ENCODE measurements around the gene CELSR1.

DNA sequence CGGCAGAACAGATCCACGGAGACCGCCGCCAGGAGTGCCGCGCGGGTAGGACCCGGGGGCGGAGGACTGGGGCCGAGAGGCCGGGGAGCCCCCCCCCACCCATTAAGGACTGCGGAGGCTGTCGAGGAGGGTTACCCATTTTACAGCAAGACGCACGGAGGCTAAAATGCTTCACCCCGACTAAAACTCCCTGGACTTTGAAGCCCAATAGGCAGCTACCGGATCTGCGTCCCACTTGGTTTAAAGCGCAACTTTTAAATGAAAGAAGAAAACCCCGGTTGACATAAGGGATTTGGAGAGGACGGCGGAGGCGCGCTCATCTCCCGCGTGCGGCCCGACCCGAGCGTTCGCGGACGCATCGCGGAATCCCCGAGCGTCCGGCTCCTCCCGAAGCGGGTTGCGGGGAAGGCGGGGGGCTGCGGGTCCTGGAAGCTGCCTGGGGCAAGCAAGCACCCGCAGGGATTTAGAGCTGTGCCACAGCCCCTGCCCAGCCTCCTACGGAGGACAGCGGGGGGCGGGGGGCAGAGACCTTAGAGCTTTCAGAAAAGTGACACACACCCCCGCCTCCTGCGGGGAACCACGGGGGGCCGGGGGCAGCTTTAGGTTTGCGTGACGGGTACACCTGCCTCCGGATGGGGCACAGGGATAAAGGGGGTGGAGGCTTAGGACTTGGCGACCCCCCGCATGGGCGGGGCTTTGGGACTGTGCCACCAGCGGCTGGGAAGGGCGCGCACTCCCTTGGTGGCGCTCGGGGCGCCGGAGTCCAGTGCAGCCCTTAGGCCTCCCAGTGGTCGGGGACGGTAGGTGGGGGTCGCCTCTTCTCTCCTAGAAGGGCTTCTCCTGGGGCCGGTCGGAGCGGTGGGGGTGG lies 760 bp upstream of the CELSR1 start:
- TF ChIP-seq, protein P1, sequence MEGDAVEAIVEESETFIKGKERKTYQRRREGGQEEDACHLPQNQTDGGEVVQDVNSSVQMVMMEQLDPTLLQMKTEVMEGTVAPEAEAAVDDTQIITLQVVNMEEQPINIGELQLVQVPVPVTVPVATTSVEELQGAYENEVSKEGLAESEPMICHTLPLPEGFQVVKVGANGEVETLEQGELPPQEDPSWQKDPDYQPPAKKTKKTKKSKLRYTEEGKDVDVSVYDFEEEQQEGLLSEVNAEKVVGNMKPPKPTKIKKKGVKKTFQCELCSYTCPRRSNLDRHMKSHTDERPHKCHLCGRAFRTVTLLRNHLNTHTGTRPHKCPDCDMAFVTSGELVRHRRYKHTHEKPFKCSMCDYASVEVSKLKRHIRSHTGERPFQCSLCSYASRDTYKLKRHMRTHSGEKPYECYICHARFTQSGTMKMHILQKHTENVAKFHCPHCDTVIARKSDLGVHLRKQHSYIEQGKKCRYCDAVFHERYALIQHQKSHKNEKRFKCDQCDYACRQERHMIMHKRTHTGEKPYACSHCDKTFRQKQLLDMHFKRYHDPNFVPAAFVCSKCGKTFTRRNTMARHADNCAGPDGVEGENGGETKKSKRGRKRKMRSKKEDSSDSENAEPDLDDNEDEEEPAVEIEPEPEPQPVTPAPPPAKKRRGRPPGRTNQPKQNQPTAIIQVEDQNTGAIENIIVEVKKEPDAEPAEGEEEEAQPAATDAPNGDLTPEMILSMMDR (conservative IDR thresholded peaks at IDR 0.05) = peak; percentile 36; the same call in 1 of the 2 replicates
- TF ChIP-seq EZH2 (IDR thresholded peaks at IDR 0.05; ENCODE audit: low read depth) = no peak
